Fibroblast of lung (primary cell): ENCODE measurements around the gene STYX. TPM values are rescaled to one million over a fixed set of nuclear protein-coding genes. Genes with fewer than 3 reads are reported as not detected.
"Not testable (repeated sequence)": the region's sequence is repeated elsewhere in the genome, so short reads cannot be mapped to it uniquely, and the experiment has no call there.

Experiments used
- DNase-seq, 2 donors: peaks; one replicate each; pipeline versions ENCODE4 v3.0.0 to v3.0.0-alpha.2; 2010; ENCODE audit warnings: low read depth in 2 of 2
- H2AFZ ChIP-seq: 2 replicates; pipeline ENCODE4 v1.5.1; 2012; ENCODE audit warnings: low read length, control low read depth, inconsistent platforms
- H3K27ac ChIP-seq: 2 replicates; pipeline ENCODE4 v1.5.1; 2011; ENCODE audit warnings: low read length, control low read depth; ENCODE audit not compliant: insufficient read depth
- H3K27me3 ChIP-seq: 2 replicates; pipeline ENCODE4 v1.5.1; 2011; ENCODE audit warnings: mild to moderate bottlenecking, low read length; ENCODE audit not compliant: control insufficient read depth, insufficient read depth
- H3K36me3 ChIP-seq: 2 replicates; pipeline ENCODE4 v1.5.1; 2011; ENCODE audit warnings: low read length; ENCODE audit not compliant: control insufficient read depth, insufficient read depth
- H3K4me1 ChIP-seq: 2 replicates; pipeline ENCODE4 v1.5.1; 2011; ENCODE audit warnings: low read length; ENCODE audit not compliant: control insufficient read depth, insufficient read depth; ENCODE audit errors: extremely low read depth
- H3K4me2 ChIP-seq: 2 replicates; pipeline ENCODE4 v1.5.1; 2011; ENCODE audit warnings: low read length, control low read depth; ENCODE audit not compliant: insufficient read depth; ENCODE audit errors: extremely low read depth
- H3K4me3 ChIP-seq, 4 experiments: fragments of 200-600 bp in 1 of 4; sonication (generic) in 1 of 4; replicated peaks in 1 of 4; 2 replicates each; pipeline ENCODE4 v1.5.1; 2011 to 2016; ENCODE audit warnings: low read length in 4 of 4, low read depth in 3 of 4, mild to moderate bottlenecking in 3 of 4, control low read depth in 2 of 4, inconsistent platforms in 1 of 4, mixed read lengths in 1 of 4; ENCODE audit not compliant: insufficient read depth in 1 of 4; ENCODE audit errors: control extremely low read depth in 1 of 4
- H3K79me2 ChIP-seq: 2 replicates; pipeline ENCODE4 v1.5.1; 2012; ENCODE audit warnings: mild to moderate bottlenecking, low read length, inconsistent platforms; ENCODE audit not compliant: control insufficient read depth, insufficient read depth
- H3K9ac ChIP-seq: 2 replicates; pipeline ENCODE4 v1.5.1; 2011; ENCODE audit warnings: mild to moderate bottlenecking, low read length, control low read depth; ENCODE audit not compliant: insufficient read depth
- H3K9me3 ChIP-seq: 2 replicates; pipeline ENCODE4 v1.5.1; 2012; ENCODE audit warnings: low read depth, low read length; ENCODE audit not compliant: control insufficient read depth, insufficient read depth
- H4K20me1 ChIP-seq: 2 replicates; pipeline ENCODE4 v1.5.1; 2011; ENCODE audit warnings: low read length; ENCODE audit not compliant: control insufficient read depth, insufficient read depth; ENCODE audit errors: extremely low read depth
- EZH2 ChIP-seq: IDR thresholded peaks from 2 replicates; pipeline ENCODE4 v1.5.1; 2012; ENCODE audit warnings: low read length, control low read depth, mild to moderate bottlenecking; ENCODE audit errors: missing control alignments
- polyA plus RNA-seq, 2 donors: library from polyadenylated mRNA; depleted of rRNA in 1 of 2; stranded (reverse) in 1 of 2; unstranded in 1 of 2; fragments of >200 nt; gene quantifications; 2 replicates each; pipeline ENCODE4 v1.2.1, GENCODE V29; 2011 to 2012; ENCODE audit warnings: missing spikeins in 1 of 2
- total RNA-seq: library from RNA; depleted of rRNA; stranded (reverse); fragments of >200 nt; gene quantifications from 2 replicates; pipeline ENCODE4 v1.2.1, GENCODE V29; 2014
- TF ChIP-seq, protein P1 (sequence below), 2 donors: IDR thresholded peaks in 1 of 2; conservative IDR thresholded peaks in 1 of 2; 1 replicate in 1 of 2; 2 replicates in 1 of 2; pipeline ENCODE4 v1.5.1; 2011 to 2012; ENCODE audit warnings: low read length in 2 of 2, control low read depth in 1 of 2, inconsistent platforms in 1 of 2, low read depth in 1 of 2, mild to moderate bottlenecking in 1 of 2

STYX gene
- total and polyA plus RNA-seq, 2 donors (not counting 1 experiment from before 2014, with no cell fraction given): 14.9 to 17.0 TPM

DNA sequence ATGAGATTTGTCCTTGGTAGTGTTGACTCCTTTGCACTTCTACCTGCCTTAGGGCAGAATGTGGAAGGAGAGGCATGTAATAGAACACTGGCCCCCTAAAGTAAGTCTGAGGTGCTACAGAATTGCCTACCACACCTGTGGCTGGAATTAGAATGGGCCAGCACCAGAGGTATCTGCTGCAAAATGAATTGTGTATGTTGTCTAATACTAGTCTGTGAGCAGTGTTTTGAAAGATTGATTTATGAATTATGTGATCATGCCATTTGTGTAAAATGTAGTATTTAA lies 5.7 kb upstream of the STYX start:
- H3K27ac ChIP-seq: no peak overlapping the region
- H3K79me2 ChIP-seq: no peaks in the 10 kb centered on the region
- DNase-seq: no peak
- H3K4me2 ChIP-seq: no peak overlapping the region
- H2AFZ ChIP-seq: no peak overlapping the region
- peaks cover 8% of the 10 kb centered on the region for H3K36me3 ChIP-seq
- H3K9me3 ChIP-seq: no peaks in the 10 kb centered on the region
- H3K4me3 ChIP-seq: no peak overlapping the region
- no peaks in the 10 kb centered on the region for H3K27me3 ChIP-seq
- no peaks in the 10 kb centered on the region for H3K4me1 ChIP-seq
- no peaks in the 10 kb centered on the region for H4K20me1 ChIP-seq
- no peak overlapping the region for H3K9ac ChIP-seq
- TF ChIP-seq, protein P1, sequence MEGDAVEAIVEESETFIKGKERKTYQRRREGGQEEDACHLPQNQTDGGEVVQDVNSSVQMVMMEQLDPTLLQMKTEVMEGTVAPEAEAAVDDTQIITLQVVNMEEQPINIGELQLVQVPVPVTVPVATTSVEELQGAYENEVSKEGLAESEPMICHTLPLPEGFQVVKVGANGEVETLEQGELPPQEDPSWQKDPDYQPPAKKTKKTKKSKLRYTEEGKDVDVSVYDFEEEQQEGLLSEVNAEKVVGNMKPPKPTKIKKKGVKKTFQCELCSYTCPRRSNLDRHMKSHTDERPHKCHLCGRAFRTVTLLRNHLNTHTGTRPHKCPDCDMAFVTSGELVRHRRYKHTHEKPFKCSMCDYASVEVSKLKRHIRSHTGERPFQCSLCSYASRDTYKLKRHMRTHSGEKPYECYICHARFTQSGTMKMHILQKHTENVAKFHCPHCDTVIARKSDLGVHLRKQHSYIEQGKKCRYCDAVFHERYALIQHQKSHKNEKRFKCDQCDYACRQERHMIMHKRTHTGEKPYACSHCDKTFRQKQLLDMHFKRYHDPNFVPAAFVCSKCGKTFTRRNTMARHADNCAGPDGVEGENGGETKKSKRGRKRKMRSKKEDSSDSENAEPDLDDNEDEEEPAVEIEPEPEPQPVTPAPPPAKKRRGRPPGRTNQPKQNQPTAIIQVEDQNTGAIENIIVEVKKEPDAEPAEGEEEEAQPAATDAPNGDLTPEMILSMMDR (conservative IDR thresholded peaks at IDR 0.05 in 1 of 2, IDR thresholded peaks at IDR 0.05 in 1 of 2; ENCODE audit: low read depth in 1 of 2, low read length in 2 of 2): no peak
- TF ChIP-seq EZH2: no peak

DNA sequence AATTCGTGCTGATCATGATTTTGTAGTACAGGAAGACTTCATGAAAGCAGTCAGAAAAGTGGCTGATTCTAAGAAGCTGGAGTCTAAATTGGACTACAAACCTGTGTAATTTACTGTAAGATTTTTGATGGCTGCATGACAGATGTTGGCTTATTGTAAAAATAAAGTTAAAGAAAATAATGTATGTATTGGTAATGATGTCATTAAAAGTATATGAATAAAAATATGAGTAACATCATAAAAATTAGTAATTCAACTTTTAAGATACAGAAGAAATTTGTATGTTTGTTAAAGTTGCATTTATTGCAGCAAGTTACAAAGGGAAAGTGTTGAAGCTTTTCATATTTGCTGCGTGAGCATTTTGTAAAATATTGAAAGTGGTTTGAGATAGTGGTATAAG lies 2.5 kb upstream of the STYX start:
- H4K20me1 ChIP-seq, H3K27me3 ChIP-seq, H3K36me3 ChIP-seq, H3K9me3 ChIP-seq, H3K4me3 ChIP-seq, H3K4me2 ChIP-seq, H3K9ac ChIP-seq, DNase-seq, H2AFZ ChIP-seq, H3K4me1 ChIP-seq, H3K27ac ChIP-seq: not testable (repeated sequence)
- H3K79me2 ChIP-seq: peaks cover 17% of the 10 kb centered on the region

DNA sequence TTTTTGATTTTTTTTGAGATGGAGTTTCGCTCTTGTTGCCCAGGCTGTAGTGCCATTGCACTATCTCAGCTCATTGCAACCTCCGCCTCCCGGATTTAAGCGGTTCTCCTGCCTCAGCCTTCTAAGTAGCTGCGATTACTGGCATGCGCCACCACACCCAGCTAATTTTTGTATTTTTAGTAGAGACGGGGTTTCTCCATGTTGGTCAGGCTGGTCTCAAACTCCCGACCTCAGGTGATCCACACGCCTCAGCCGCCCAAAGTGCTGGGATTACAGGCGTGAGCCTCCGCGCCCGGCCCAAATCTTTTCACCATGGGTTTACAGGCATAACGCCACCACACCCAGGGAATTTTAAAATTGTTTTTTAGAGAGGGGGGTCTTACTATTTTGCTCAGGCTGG lies 931 bp upstream of the STYX start:
- not testable (repeated sequence) for H4K20me1 ChIP-seq, H3K4me2 ChIP-seq, H3K9ac ChIP-seq, H3K4me3 ChIP-seq, H3K27ac ChIP-seq, H3K4me1 ChIP-seq, DNase-seq, H2AFZ ChIP-seq, H3K27me3 ChIP-seq, H3K36me3 ChIP-seq, H3K9me3 ChIP-seq
- peaks cover 17% of the 10 kb centered on the region for H3K79me2 ChIP-seq

GRCh38 chr14:52729585-52729924 lies 411 bp upstream of the STYX start:
- no peak overlapping the region for H2AFZ ChIP-seq
- no peak for TF ChIP-seq EZH2
- TF ChIP-seq, protein P1 (conservative IDR thresholded peaks at IDR 0.05 in 1 of 2, IDR thresholded peaks at IDR 0.05 in 1 of 2; ENCODE audit: low read depth in 1 of 2, low read length in 2 of 2): no peak
- no peaks in the 10 kb centered on the region for H3K9me3 ChIP-seq
- H3K36me3 ChIP-seq: no peaks in the 10 kb centered on the region
- H4K20me1 ChIP-seq: no peaks in the 10 kb centered on the region
- no peak overlapping the region for H3K4me2 ChIP-seq
- peaks cover 17% of the 10 kb centered on the region for H3K79me2 ChIP-seq
- DNase-seq: no peak
- no peaks in the 10 kb centered on the region for H3K27me3 ChIP-seq
- peak overlapping the region; percentile 9 for H3K27ac ChIP-seq
- H3K4me3 ChIP-seq: peak overlapping the region in 3 of 4 experiments; percentile 15 to 59 (median 51)
- H3K9ac ChIP-seq: no peak overlapping the region
- H3K4me1 ChIP-seq: no peaks in the 10 kb centered on the region
